Rectal smooth muscle tissue (tissue), 1 donor: ENCODE measurements around the gene DCBLD2.
A peak's percentile ranks its signal among the peaks of the same experiment; 100 is the strongest.

Experiments
- H3K27ac ChIP-seq: one replicate; pipeline ENCODE4 v1.7.0; 2013; ENCODE audit warnings: low read depth, low read length, inconsistent platforms
- H3K27me3 ChIP-seq: one replicate; pipeline ENCODE4 v1.7.0; 2013; ENCODE audit warnings: low read length; ENCODE audit not compliant: control insufficient read depth, insufficient read depth
- H3K36me3 ChIP-seq: one replicate; pipeline ENCODE4 v1.7.0; 2013; ENCODE audit warnings: low read length; ENCODE audit not compliant: control insufficient read depth, insufficient read depth
- H3K4me1 ChIP-seq: one replicate; pipeline ENCODE4 v1.7.0; 2013; ENCODE audit warnings: low read length; ENCODE audit not compliant: control insufficient read depth, insufficient read depth
- H3K4me3 ChIP-seq: one replicate; pipeline ENCODE4 v1.7.0; 2013; ENCODE audit warnings: low read length
- H3K9ac ChIP-seq: one replicate; pipeline ENCODE4 v1.7.0; 2013; ENCODE audit warnings: low read length

The DCBLD2 gene

GRCh38 chr3:98903099-98903498, 1.6 kb upstream of the DCBLD2 start:
- Histone ChIP-seq H3K4me1 (peaks cover 11% of the 10 kb centered on the region), H3K9ac (no peak overlapping the region), H3K36me3 (no peaks in the 10 kb centered on the region), H3K27me3 (no peaks in the 10 kb centered on the region), H3K4me3 (no peak overlapping the region), H3K27ac (no peak overlapping the region)

GRCh38 chr3:98902351-98902740, 851 bp upstream of the DCBLD2 start:
- peak overlapping the region; percentile 87 for H3K27ac ChIP-seq
- H3K36me3 ChIP-seq, result no peaks in the 10 kb centered on the region
- H3K27me3 ChIP-seq, result no peaks in the 10 kb centered on the region
- H3K9ac ChIP-seq, result no peak overlapping the region
- H3K4me3 ChIP-seq, result peak overlapping the region; percentile 94
- H3K4me1 ChIP-seq, result peaks cover 11% of the 10 kb centered on the region

DNA sequence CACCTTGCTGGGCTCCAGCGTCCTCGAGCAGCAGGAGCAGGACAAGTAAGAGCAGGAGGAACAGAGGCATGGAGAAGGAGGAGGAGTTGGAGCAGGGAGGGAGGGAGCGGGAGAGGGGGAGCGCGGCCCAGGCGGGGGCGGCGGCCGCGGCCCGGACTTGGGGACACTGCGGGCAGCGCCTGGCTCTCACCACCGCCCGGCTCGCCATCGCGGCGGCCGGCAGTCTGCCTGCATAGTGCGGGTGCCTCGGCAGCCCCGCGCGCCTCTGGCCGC, 440 bp downstream of the DCBLD2 start:
- H3K4me3 ChIP-seq, result peak overlapping the region; percentile 94
- no peaks in the 10 kb centered on the region for H3K36me3 ChIP-seq

DNA sequence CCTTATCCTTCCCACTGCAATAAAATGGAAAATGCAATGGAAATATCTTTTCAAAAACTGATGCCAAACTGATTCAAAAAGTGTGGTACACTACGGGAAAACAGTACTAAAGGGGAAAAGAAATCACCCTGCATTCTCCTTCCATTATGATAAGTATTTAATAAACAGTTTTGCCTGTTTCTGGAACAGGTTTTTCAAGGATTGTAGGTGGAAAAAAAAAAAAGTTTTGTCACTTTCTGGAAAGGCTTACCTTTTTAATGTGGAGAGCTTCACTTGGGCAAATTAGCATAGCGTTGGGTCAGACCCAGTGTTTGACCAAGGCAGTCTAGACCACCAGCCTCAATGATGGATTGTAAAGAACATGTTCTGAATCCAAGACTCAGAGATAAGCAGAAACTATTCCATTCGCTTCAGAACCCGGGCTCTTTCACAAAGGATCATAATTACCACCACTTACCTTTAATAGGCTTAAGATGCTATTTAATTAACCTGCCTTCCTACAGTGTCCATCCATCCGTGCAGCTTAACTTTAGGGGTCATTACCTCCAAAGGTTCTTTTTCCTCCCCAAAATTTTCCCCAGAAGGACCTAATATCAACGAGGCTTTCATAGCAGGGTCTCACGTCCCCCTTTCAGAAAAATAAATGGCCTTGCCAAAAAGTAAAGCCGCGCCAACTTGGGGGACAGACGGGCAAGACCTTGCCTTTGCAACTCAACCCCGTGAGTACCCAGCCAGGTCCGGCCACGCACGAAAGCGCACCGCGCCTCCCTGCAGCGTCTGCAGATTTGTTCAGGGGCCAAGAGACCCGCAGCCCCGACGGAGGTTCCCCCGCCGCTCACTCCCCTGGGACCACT, 1.0 kb downstream of the DCBLD2 start:
- Histone ChIP-seq H3K27me3 (no peaks in the 10 kb centered on the region), H3K4me3 (peak overlapping the region; percentile 94), H3K27ac (peak overlapping the region; percentile 94), H3K9ac (peak overlapping the region; percentile 40), H3K4me1 (peaks cover 11% of the 10 kb centered on the region), H3K36me3 (no peaks in the 10 kb centered on the region)

More for the DNA sequence above, 440 bp downstream of the DCBLD2 start:
- Histone ChIP-seq H3K4me1 (peaks cover 11% of the 10 kb centered on the region), H3K9ac (peak overlapping the region; percentile 40), H3K27ac (peak overlapping the region; percentile 94), H3K27me3 (no peaks in the 10 kb centered on the region)

DNA sequence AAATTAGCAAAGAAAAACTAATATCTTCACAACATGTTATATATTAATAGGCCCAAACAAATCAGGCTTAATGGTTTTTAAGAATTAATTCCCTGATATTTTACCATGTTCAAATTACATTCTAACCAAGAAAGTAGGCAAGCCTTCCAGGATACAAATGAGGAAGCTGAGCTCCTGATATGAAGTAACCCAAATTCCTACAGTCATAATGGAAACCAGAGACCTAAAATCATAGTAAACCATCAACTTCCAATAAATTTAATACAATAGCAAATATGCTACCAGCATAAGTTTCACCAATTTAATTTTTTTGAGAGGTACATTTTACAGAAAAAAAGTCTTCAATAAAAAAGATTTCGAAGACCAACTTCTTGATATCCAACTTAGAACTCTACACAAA, 3.8 kb downstream of the DCBLD2 start:
- no peaks in the 10 kb centered on the region for H3K27me3 ChIP-seq
- H3K4me1 ChIP-seq, result peaks cover 13% of the 10 kb centered on the region
- H3K36me3 ChIP-seq, result no peaks in the 10 kb centered on the region
- H3K9ac ChIP-seq, result no peak overlapping the region
- H3K4me3 ChIP-seq, result no peak overlapping the region
- H3K27ac ChIP-seq, result no peak overlapping the region

DNA sequence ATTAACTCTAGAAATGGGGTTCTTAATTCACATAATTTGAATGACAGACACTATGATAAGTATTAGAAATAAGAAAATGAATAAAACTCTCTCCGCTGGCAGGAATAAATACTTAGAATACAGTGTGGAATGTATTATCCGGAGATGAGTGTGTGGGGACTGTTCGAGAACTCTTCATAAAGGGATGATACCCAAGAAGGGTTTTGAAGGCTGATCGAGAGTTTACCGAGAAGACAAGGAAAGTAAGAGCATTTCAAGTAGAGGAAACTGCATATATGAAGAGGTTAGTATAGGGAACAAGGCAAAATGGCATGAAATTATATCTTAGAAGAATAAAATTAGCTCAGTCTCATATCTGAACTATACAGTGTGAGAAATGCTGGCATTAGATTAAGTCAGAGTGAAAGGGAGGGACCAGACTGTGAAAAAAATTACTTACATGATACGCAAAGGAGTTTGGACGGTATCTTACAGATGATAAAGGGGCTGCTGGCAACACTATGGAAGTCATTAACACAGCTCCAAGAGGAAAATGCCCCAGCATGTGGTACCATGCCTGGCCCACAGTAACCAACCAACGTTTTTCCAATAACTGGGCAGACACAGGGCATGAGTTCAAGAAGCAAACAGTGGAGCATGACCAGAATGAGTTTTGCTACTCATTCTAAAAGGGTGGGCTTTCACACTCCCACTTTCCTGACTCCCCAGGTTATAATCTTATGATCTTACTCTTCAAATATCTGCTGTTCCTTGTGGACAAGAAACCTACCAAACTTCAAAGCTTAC, 6.5 kb downstream of the DCBLD2 start:
- no peak overlapping the region for H3K27ac ChIP-seq
- H3K27me3 ChIP-seq, result no peaks in the 10 kb centered on the region
- H3K36me3 ChIP-seq, result no peaks in the 10 kb centered on the region
- no peak overlapping the region for H3K4me3 ChIP-seq
- H3K4me1 ChIP-seq, result peaks cover 17% of the 10 kb centered on the region
- H3K9ac ChIP-seq, result no peak overlapping the region

DNA sequence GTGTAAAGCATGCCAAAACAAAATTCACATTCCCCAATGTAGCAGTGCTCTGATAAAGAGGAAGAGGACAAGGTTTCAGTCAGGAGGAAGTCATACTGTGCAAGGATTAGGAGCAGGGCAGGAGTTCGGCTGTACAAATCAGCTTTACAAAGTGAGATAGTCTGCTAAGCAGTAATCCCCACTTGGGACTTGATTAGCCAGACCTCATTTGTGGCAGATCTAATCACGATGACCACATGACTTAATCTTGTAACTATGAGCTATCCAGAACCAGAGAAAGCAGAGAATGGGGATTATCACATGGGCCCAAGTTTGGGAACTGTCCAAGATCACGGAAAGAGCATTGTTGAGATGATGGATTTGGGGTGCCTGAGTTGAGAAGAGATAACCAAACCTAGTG, 7.8 kb downstream of the DCBLD2 start:
- Histone ChIP-seq H3K4me1 (peaks cover 13% of the 10 kb centered on the region), H3K27ac (no peak overlapping the region), H3K36me3 (no peaks in the 10 kb centered on the region), H3K4me3 (no peak overlapping the region), H3K27me3 (no peaks in the 10 kb centered on the region), H3K9ac (no peak overlapping the region)

DNA sequence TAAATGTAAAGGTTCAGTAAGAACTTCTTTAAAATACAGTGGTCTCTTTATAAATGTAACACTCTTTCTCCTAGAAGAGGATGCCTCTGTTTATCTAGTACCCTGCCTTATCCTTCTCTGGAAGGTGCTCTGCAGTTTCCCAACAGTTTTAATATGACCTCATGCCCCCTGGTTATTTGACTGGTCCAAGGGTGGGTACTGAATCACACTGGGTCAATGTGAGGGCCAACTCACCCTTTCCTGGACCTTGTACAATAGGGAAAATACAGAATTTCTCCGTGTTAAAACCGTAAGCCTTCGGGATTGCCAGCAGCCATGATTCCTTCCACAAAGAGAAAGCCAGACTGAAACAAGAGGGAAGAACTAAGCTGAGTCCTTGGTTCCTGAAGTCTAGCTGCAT, 9.2 kb downstream of the DCBLD2 start:
- H3K9ac ChIP-seq, result no peak overlapping the region
- no peak overlapping the region for H3K27ac ChIP-seq
- no peaks in the 10 kb centered on the region for H3K36me3 ChIP-seq
- H3K4me3 ChIP-seq, result no peak overlapping the region
- no peaks in the 10 kb centered on the region for H3K27me3 ChIP-seq
- peaks cover 13% of the 10 kb centered on the region for H3K4me1 ChIP-seq

DNA sequence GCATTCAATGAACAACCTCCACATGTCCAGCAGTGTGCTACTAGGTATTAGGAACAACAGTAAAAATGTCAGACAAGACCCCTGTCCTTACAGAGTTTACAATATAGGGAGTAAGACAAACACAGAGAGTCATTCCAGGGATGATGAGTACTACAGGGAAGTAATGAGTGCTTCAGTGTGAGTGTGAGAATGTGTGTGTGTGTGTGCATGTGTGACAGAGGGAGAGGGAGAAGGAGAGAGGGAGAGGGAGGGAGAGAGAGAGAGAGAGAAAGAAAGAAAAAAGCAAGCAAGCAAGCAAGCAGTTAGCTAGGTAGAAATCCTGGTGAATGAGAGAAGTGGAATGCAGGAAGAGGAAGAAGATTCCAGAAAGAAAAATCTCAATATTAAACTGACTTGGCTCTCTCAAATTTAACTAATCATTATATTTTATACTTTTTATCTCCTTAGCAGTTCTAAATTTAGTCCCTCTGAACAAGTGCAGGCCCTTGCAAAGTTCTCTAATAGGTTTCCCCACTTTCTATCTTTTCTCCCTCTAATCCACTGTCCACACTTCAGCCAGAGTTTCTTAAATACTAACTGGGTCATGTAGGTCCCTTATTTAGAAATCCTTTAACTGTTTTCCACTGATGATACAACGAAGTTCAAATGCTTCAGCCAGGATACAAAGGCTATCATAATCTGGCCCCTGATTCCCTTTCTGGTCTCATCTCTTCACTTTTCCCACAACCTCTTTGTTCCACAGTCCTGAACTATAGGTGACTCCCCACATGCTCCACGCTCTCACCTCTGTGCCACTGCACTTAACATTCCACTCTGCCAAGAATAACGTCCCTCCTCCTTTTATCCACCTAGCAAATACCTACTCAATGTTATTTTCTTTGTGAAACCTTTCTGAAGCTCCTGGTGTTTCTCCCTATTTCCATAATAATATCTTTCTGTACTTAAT, 10.3 kb downstream of the DCBLD2 start:
- H3K27ac ChIP-seq, result no peak overlapping the region
- peaks cover 13% of the 10 kb centered on the region for H3K4me1 ChIP-seq
- H3K9ac ChIP-seq, result no peak overlapping the region
- H3K27me3 ChIP-seq, result no peaks in the 10 kb centered on the region
- H3K4me3 ChIP-seq, result no peak overlapping the region
- no peaks in the 10 kb centered on the region for H3K36me3 ChIP-seq

GRCh38 chr3:98890181-98890835, 11.2 kb downstream of the DCBLD2 start:
- H3K27ac ChIP-seq, result no peak overlapping the region
- H3K36me3 ChIP-seq, result no peaks in the 10 kb centered on the region
- no peaks in the 10 kb centered on the region for H3K27me3 ChIP-seq
- no peak overlapping the region for H3K9ac ChIP-seq
- peaks cover 17% of the 10 kb centered on the region for H3K4me1 ChIP-seq
- H3K4me3 ChIP-seq, result no peak overlapping the region

DNA sequence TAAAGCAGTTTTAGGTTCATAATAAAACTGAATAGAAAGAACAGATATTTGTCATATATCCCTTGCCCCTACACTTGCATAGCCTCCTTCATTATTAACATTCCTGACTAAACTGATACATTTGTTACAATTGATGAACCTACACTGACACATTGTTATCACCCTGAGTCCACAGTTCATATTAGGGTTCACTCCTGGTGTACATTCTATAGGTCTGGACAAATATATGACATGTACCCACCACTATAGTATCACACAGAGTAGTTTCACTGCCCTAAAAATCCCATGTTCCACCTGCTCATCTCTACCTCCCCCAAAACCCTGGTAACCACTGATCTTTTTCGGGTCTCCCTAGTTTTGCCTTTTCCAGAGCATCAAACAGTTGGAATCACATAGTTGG, 13.8 kb downstream of the DCBLD2 start:
- no peak overlapping the region for H3K27ac ChIP-seq
- no peaks in the 10 kb centered on the region for H3K27me3 ChIP-seq
- H3K4me1 ChIP-seq, result peaks cover 23% of the 10 kb centered on the region
- H3K36me3 ChIP-seq, result no peaks in the 10 kb centered on the region
- no peak overlapping the region for H3K9ac ChIP-seq
- H3K4me3 ChIP-seq, result no peak overlapping the region

- Histone ChIP-seq H3K27me3 (no peaks in the 10 kb centered on the region), H3K4me3 (no peak overlapping the region), H3K27ac (no peak overlapping the region), H3K9ac (no peak overlapping the region), H3K4me1 (peaks cover 18% of the 10 kb centered on the region), H3K36me3 (no peaks in the 10 kb centered on the region)
Measured at GRCh38 chr3:98886525-98886924, 15.0 kb downstream of the DCBLD2 start.
